ENCODE data around the gene FOXI1.

FOXI1 gene

DNA sequence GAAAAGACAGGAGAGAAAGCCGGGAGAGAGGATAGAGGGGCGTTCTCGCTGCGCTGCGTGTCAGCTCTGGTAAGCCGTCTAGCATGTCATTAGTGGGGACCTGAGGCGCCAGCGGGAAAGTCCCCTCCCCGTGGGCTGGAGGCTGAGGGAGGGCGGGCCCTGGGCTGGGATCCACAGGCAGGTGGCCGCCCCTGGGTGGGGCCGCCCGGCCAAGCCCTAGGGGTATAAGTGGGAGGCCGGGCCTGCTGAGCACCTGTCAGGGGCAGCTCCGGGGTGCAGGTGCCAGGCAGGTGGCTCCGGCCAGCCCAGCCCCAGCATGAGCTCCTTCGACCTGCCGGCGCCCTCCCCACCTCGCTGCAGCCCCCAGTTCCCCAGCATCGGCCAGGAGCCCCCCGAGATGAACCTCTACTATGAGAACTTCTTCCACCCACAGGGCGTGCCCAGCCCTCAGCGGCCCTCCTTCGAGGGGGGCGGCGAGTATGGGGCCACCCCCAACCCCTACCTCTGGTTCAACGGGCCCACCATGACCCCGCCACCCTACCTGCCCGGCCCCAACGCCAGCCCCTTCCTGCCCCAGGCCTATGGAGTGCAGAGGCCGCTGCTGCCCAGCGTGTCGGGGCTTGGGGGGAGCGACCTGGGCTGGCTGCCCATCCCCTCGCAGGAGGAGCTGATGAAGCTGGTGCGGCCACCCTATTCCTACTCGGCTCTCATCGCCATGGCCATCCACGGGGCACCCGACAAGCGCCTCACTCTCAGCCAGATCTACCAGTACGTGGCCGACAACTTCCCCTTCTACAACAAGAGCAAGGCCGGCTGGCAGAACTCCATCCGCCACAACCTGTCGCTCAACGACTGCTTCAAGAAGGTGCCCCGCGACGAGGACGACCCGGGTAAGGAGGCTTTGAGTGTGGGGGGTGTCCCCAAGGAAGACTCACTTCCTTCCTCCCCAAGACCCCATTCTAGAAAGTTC lies at the start of gene FOXI1:
FOXI1 (plus strand) TSS at position 256 of the 970 bp plus-strand sequence; CDS start at position 317, 61 bp downstream.
- DNase-seq = no peak

DNA sequence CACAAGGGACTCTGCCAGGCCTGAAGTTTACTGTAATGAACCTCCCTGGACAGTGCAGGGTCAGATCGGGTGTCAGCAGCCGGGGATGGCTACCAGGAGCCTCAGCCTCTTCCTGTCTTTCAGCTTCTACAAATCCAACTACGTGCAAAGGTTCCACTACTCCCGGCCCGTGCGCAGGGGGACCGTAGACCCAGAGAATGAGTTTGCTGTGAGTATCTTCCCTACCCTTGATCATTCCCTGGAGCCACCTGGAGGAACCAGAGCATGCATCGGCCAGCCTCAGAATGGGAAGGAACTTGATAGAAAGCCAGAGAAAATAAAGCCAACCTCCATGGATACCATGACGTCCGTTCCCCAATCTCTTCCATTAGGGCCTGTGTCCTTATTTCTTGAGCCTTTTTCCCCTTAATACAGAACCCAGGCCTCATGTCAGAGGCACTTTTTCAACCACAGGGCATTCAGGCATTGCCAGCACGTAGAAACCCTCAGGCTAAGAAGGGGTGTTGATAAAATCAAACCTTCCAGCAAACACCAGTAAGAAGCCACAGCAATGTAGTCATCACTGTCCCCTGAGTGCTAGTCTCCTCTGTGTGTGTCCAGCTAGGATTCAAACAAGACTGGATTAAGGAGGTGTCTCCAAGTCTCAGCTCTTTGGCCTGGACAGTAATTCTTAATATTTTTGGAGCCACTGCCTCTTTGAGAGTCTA lies 49.0 kb upstream of the FOXI1 start:
- DNase-seq = no peak

DNA sequence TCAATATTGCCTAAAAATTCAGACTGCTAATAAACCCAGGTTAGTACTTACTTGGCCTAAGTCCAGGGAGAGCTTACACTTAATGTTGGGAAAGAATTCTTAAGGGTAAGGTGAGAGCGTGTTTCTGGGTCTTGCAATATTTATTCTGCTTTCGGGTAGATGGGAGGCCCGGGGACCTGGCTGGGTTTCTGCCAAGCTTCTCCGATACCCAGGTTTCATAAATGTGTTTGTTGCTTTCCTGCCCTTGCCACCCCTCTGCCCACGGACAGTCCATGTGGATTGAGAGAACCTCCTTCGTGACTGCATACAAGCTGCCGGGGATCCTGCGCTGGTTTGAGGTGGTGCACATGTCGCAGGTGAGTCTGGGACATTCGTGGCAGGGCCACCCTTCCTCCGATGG lies 48.4 kb upstream of the FOXI1 start:
- DNase-seq = no peak

DNA sequence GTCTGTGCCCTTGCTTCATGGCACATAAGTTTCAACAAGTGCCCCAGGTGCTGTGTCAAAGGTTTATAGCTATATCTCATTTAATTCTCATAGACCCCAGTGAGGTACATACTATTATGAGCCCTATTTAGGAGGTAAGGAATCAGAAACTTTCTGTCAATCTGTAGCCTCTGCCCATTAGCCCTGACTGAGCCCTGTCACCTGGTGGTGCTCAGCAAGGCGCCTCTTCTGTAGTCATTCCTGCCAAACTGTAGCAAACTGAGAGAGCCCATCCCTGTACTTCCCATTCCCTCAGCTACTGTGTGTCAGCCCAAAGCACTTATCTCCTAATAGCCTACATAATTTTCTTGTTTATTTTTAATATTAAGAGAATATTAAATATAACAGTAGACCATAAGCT lies 46.5 kb upstream of the FOXI1 start:
- DNase-seq = no peak

DNA sequence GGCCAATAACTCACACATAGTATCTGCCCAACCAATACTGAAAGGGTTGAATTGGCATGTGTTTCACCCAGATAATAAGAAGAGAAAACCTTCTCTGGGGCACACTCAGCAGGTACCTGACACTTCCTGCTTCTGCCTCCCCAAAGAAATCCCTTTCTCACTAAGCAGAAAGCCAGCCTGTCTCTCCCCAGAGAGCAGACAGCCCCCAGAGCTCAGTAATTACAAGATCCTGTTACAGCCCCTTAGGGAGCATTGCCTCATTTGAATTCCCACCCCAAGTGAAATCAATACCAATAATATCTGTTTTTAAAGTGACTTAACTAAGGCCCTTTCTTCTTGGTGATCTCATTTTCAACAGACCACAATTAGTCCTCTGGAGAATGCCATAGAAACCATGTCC lies 38.5 kb upstream of the FOXI1 start:
- no peak for DNase-seq

DNA sequence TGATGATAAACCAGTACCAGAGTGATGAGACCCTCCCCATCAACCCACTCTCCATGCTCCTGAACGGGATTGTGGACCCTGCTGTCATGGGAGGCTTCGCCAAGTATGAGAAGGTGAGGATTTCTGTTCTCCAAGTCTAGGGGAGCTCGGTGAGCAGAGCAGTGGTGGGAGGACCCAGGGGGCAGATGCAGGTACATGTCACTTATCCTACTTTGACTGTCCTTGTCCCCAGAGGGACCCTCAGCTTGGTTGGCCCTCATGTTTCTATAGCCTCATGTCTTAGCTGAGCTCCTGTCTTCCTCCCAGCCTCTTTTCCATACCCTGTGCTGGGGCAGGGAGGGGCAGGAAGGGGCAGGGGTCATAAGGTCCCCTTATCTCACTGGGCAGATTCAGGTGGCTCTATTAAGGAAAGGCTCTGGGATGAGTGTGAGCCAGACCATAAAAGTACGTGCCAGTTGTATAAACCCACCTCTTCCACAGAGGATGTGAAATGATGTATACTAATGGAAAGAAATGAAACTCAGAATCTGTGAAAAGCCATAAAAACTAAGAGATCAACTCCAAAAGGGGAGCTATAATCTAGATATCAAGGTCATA lies 38.0 kb upstream of the FOXI1 start:
- no peak for DNase-seq

DNA sequence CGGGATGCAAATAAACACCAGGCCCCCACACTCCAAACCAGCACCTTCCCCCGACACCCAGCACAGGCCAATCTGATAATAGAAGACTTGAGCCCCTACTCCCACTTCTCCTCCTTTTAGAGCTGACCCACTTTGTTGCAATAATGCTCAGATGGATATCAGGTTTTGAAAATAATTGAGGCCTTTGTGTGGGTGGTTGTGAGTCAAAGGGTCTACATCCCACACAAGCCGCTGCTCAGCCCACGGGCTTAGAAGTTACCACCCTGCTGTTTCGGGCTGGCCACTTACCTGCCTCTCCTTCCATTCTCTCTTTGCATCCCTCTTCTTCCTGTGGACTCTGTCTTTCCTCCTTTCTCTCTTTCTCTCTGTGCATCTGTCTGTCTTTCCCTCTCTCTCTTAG lies 36.2 kb upstream of the FOXI1 start:
- no peak for DNase-seq

DNA sequence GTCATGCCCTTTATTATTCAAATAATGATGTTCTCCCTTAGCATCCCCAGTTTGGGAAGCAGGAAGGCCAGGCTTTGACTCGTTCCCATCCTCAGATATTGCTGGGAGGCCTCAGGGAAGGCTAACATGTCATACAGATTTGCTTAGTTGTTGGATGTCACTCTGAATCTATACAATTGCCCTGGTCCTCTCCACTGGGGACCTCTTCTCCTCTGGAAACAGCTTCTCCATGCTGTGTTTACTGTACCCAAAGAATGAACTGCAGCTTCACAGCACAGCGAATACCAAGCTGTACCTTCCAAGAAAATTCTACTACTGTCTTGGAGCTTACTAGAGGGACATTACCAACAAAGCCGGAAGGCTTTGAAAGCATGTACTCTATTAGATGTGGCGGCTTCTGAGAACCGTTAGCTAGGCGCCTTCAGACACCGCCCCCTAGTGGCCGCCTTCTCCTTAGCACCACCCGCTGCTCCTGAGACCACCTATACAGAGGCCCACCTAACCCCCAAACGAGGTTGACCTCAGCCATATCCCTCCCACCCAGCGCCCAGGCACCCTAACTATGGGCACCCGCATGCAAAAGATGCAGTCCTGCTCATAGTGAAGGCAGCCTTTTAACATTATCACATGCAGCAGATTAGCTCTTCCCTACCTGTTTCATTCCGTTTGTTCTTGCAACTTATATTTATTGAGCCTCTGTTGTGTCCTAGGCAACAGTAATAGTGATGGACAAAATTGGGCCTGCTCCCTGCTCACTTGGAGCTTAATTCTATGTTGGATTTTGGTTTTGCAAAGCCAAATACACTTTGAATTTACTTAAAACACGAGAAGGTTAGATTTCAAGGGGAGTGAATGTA lies 34.9 kb upstream of the FOXI1 start:
- no peak for DNase-seq

DNA sequence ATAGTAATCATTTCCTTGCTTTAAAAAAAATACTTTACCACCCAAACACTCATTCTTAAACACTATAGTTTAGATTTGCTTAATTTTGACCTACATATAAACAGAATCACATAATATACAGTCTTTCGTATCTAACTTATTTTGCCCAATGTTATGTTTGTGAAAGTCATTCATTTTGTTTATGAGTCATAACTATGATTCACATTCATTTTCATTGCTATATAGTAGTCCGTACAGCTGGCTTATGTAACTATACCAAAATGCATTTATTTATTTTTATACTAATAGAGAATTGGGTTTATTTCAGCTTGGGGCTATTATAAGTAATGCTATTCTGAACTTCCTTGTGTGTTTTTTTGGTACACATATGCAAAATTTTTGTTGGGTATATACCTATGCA lies 33.9 kb upstream of the FOXI1 start:
- no peak for DNase-seq

DNA sequence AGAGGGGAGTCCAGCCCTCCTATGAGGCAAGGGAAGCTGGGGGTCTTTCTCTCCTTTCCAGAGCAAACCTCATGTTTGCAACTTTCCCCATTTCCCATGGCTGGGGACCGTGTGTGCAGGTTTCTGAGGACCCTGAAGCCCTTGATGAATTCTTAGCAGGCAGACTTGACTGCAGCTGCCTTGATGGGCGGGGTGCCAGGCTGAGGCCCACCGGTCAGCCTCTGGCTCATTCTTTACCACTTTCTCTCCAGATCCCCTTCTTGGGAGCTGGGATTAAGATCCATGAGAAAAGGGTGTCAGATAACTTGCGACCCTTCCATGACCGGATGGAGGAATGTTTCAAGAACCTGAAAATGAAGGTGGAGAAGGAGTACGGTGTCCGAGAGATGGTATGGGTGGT lies 30.0 kb upstream of the FOXI1 start:
- no peak for DNase-seq

DNA sequence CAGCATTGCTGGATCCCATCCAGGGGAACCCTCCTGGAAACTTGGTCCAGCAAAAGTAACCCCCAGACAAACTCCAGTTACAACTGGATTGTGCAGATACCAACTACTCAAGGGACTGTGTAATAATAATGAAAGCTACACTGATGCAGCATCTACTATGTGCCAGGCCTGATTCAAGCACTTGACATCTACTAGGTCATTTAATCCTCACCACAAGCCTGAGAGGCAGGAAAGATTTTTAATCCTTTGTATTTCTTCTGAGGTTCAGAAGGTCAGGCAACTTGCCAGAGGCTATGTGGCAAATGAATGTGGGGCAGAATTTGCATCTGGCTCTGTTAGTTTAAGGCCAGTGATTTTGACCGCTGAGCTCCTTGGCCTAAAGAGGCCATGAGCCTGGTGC lies 29.5 kb upstream of the FOXI1 start:
- no peak for DNase-seq

DNA sequence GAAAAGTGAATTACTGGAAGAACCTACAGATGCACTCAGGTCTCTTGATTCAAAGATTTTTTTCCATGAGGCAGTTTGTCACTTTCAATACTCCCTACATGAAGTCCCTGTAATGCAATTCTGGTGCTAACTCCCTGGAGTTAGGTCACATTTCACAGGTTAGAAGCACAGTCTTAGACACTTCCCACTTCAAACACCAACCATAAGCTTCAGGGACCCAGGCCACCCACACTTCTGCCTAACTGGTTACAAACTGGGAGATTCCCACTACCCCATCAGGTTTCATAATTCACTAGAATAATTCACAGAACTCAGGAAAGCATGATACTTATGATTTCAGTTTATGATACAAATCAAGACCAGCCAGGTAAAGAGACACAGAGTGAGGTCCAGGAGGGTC lies 29.0 kb upstream of the FOXI1 start:
- DNase-seq = no peak

DNA sequence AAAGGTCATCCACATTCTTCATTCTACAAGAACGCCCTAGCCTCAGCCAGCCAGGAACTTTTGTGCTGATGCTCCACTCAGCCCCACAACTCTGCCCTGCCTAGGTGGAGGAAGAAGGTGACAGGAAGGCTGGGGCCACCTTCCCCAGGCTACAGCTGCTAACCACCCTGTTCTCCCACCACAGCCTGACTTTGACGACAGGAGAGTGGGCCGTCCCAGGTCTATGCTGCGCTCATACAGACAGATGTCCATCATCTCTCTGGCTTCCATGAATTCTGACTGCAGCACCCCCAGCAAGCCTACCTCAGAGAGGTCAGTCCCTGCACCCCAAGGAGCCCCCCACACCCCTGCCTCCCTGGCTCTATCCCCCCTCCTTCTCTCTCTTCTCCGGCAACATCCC lies 28.2 kb upstream of the FOXI1 start:
- no peak for DNase-seq

DNA sequence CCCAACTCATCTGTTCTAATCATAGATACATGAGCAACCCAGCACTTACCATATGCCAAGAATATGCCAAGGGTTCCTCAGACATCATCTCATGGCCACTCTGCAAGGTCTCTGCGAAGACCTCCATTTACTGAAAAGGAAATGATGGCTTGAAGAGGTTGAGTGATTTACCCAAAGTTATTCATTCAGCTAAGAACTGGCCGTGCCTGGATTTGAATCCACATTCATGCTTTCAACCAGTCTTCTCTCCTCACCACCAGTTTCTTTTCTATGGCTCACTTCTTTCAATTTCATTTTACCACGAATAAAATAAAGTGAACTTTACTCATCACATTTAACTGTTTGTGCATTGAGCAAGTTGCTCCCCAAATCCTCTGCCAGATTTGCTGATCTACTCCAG lies 27.2 kb upstream of the FOXI1 start:
- no peak for DNase-seq

DNA sequence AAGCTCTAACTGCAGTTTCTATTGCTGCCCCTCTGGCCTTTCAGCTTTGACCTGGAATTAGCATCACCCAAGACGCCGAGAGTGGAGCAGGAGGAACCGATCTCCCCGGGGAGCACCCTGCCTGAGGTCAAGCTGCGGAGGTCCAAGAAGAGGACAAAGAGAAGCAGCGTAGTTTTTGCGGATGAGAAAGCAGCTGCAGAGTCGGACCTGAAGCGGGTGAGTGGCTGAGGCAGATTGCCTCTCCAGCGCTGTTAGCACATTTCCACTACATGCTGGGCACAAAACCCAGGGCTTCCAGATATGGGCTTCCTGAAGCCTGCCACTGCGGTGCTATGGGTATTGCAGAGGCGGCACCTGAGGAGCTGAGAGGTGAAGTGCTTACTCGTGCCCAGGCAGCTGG lies 26.8 kb upstream of the FOXI1 start:
- no peak for DNase-seq

DNA sequence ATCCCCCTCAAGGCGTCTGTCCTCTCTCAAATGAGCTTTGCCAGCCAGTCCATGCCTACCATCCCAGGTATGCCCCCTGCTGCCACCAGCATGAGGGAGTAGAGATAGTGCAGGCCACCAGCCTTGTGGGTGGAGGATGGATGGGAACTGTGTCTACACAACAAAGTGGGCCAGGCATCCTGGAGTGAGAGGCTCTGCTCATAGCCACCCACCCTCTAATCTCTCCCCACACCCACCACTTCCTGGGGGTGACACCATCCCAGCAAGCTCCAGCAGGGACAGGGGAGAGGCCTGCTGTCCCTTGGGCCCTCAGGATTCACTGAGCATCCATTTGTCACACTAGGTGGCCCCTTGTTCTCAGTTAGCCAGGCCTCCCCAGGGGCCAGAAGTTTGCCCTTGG lies 25.5 kb upstream of the FOXI1 start:
- no peak for DNase-seq

DNA sequence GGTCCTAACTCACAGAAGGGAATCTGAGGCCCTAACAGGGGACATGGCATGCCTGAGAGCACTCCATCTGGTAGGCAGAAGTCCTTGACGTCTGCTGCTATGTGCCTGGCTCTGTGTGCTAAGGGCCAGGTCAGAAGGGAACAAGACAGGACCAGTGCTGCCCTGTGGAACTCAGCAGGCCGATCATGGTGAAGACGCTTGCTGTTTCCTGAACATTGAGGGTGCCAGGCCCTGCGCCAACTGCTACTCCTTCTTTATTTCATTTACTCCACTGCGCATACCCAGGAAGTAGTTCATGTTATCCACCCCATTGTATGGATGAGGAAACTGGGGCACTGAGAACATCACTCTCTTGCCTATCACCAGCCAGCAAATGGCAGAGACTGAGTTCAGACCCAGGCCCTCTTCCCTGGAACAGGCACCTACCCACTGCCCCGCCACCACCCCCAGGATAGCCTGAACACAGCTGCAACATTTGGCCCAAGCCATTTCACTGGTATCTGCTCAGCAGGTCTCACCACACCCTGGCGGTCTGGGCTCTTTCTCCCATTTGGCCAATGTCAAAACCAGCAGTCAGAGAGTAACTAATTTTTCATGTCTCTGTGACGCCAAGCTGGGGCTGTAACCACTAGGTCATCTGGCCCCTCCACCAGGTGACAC lies 24.8 kb upstream of the FOXI1 start:
- DNase-seq = no peak

DNA sequence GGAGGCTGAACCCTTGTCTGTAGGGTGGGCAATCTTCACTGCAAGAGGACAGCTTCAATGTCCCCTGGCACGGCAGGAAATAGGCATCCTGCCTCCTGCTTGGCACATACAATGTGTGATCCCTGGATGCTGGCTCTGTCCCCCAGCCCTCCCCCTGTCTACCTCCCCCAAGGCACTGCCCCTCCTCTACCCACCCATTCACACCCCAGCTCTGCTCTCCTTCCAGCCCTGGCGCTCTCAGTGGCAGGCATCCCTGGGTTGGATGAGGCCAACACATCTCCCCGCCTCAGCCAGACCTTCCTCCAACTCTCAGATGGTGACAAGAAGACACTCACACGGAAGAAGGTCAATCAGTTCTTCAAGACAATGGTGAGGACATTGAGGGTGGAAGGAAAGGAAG lies 24.1 kb upstream of the FOXI1 start:
- DNase-seq = no peak

DNA sequence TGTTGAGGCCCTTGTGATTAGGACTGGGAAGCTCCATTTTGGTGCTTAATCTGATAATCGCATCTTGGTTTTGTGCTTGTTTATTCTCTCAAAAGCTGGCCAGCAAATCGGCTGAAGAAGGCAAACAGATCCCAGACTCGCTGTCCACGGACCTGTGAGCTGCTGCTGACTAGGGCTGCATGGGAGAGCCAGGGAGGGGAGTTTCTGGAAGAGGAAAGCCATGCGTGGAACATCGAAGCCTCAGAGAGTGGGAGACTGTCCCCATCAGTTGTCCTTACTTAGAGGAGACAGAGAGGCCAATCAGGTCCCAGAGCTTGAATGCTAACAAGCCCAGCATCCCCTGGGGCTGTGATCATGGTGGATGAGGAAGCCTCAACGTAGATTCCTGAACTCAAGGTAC lies 23.0 kb upstream of the FOXI1 start:
- DNase-seq = no peak

DNA sequence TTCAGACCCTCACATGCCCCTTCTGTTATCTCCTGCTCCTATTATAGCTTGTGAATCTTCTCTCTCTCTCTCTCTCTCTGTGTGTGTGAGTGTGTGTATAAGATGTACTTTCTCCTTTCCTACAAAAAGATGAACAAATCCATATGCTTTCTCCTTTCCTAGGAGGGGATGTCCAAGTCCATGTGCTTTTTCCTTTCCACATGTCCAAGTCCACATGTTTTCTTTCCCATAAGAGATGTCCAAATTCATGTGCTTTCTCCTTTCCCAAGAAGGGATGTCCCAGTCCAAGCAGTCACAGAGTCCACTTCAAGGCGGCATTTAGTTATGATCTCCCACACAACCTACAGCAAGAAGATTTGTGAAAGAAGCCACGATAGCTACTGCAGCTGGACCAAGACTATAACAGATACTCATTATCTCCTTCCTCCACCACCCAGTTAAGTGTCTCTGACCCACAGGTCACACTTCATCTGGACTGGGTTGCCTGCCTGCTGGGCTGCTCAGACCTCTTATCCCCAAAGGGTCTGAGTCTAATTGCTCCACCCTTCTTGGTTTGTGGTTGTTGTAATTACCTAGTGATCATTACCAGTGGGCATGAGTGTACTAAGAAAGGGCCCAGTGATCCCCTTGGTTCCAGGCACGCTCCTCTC lies 18.4 kb upstream of the FOXI1 start:
- no peak for DNase-seq

DNA sequence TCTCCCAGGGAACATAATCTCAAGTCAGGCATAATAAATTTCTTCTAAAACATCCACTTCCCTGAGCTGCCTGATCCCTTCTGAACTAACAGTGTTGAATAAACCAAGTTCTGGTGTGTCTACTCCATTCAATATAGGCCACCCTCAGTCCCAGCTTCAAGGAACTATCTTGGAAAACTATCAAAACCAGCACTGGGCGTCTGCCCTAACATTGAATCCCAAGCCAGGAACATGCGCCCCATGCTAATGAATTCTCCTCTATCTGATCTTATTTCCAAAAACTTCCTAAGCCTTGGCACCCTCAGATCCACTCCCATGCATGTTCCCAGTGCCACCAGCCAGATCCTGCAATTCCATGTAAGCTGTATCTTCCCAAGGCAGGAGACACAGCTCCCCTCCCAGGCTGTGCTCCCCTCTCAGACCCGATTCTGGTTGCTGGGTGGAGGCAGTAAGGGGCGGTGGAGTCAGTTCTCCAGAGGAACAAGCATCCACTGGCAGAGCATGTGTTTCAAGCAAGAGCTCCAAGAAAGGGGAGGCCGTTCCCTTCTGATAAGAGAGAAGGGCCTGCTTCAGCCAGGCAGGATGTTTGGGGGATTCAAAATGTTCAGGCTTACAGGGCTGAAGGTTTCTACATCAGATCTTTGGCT lies 13.1 kb upstream of the FOXI1 start:
- DNase-seq = no peak
